Stimulated activated naive CD8-positive, alpha-beta T cell treated with anti-CD3 and anti-CD28 coated beads, Interleukin-15, Interleukin-2, amounts not matched to agents 100 ng/mL and 50 ng/mL, for 24 hours (primary cell): ENCODE data around the gene EFS.
"Not testable (repeated sequence)": the region's sequence is repeated elsewhere in the genome, so short reads cannot be mapped to it uniquely, and the experiment has no call there.

Experiments
- H3K27ac Mint-ChIP-seq: one replicate; pipeline ENCODE4 v1.8.0; 2021; ENCODE audit warnings: mild to moderate bottlenecking, mixed read lengths
- H3K27me3 Mint-ChIP-seq: one replicate; pipeline ENCODE4 v1.8.0; 2021; ENCODE audit warnings: mixed read lengths
- H3K36me3 Mint-ChIP-seq: one replicate; pipeline ENCODE4 v1.8.0; 2021; ENCODE audit warnings: low read depth, mixed read lengths
- H3K4me1 Mint-ChIP-seq: one replicate; pipeline ENCODE4 v1.8.0; 2021; ENCODE audit warnings: low read depth, mixed read lengths
- H3K4me3 Mint-ChIP-seq: one replicate; pipeline ENCODE4 v1.8.0; 2021; ENCODE audit warnings: mild to moderate bottlenecking, mixed read lengths
- H3K9me3 Mint-ChIP-seq: one replicate; pipeline ENCODE4 v1.8.0; 2021; ENCODE audit warnings: mixed read lengths

EFS gene

GRCh38 chr14:23386999-23387398 lies 22.0 kb upstream of the EFS start:
- no peaks in the 10 kb centered on the region for H3K4me1 Mint-ChIP-seq
- H3K9me3 Mint-ChIP-seq, result no peaks in the 10 kb centered on the region
- H3K27ac Mint-ChIP-seq, result no peak overlapping the region
- H3K36me3 Mint-ChIP-seq, result no peaks in the 10 kb centered on the region
- H3K4me3 Mint-ChIP-seq, result no peak overlapping the region
- H3K27me3 Mint-ChIP-seq, result no peaks in the 10 kb centered on the region

- not testable (repeated sequence) for H3K36me3 Mint-ChIP-seq, H3K27me3 Mint-ChIP-seq, H3K4me3 Mint-ChIP-seq, H3K9me3 Mint-ChIP-seq, H3K27ac Mint-ChIP-seq, H3K4me1 Mint-ChIP-seq
Measured at GRCh38 chr14:23386266-23386657, 21.3 kb upstream of the EFS start.

GRCh38 chr14:23385642-23386265 lies 20.8 kb upstream of the EFS start:
- Mint-ChIP-seq H3K4me3 (no peak overlapping the region), H3K27ac (no peak overlapping the region), H3K27me3 (no peaks in the 10 kb centered on the region), H3K4me1 (no peaks in the 10 kb centered on the region), H3K36me3 (no peaks in the 10 kb centered on the region), H3K9me3 (no peaks in the 10 kb centered on the region)

- Mint-ChIP-seq H3K36me3 (no peaks in the 10 kb centered on the region), H3K27me3 (no peaks in the 10 kb centered on the region), H3K4me1 (no peaks in the 10 kb centered on the region), H3K4me3 (no peak overlapping the region), H3K27ac (no peak overlapping the region), H3K9me3 (no peaks in the 10 kb centered on the region)
Measured at GRCh38 chr14:23385244-23385641, 20.3 kb upstream of the EFS start.

- no peak overlapping the region for H3K4me3 Mint-ChIP-seq
- no peaks in the 10 kb centered on the region for H3K9me3 Mint-ChIP-seq
- H3K27ac Mint-ChIP-seq, result no peak overlapping the region
- H3K4me1 Mint-ChIP-seq, result no peaks in the 10 kb centered on the region
- H3K27me3 Mint-ChIP-seq, result no peaks in the 10 kb centered on the region
- H3K36me3 Mint-ChIP-seq, result no peaks in the 10 kb centered on the region
Measured at GRCh38 chr14:23384364-23385080, 19.6 kb upstream of the EFS start.

GRCh38 chr14:23382731-23383440 lies 17.9 kb upstream of the EFS start:
- H3K4me1 Mint-ChIP-seq, result no peaks in the 10 kb centered on the region
- no peaks in the 10 kb centered on the region for H3K36me3 Mint-ChIP-seq
- no peak overlapping the region for H3K27ac Mint-ChIP-seq
- H3K4me3 Mint-ChIP-seq, result no peak overlapping the region
- H3K9me3 Mint-ChIP-seq, result no peaks in the 10 kb centered on the region
- no peaks in the 10 kb centered on the region for H3K27me3 Mint-ChIP-seq

- Mint-ChIP-seq H3K36me3 (no peaks in the 10 kb centered on the region), H3K4me3 (no peak overlapping the region), H3K27me3 (no peaks in the 10 kb centered on the region), H3K27ac (no peak overlapping the region), H3K4me1 (no peaks in the 10 kb centered on the region), H3K9me3 (no peaks in the 10 kb centered on the region)
Measured at GRCh38 chr14:23382276-23382675, 17.3 kb upstream of the EFS start.

- H3K4me1 Mint-ChIP-seq, result no peaks in the 10 kb centered on the region
- H3K27ac Mint-ChIP-seq, result no peak overlapping the region
- no peaks in the 10 kb centered on the region for H3K9me3 Mint-ChIP-seq
- no peaks in the 10 kb centered on the region for H3K36me3 Mint-ChIP-seq
- H3K27me3 Mint-ChIP-seq, result no peaks in the 10 kb centered on the region
- H3K4me3 Mint-ChIP-seq, result no peak overlapping the region
Measured at GRCh38 chr14:23381871-23382270, 16.9 kb upstream of the EFS start.

- Mint-ChIP-seq H3K4me3 (no peak overlapping the region), H3K4me1 (no peaks in the 10 kb centered on the region), H3K27me3 (no peaks in the 10 kb centered on the region), H3K27ac (no peak overlapping the region), H3K9me3 (no peaks in the 10 kb centered on the region), H3K36me3 (no peaks in the 10 kb centered on the region)
Measured at GRCh38 chr14:23380976-23381375, 16.0 kb upstream of the EFS start.

- Mint-ChIP-seq H3K27me3 (no peaks in the 10 kb centered on the region), H3K27ac (no peak overlapping the region), H3K4me1 (no peaks in the 10 kb centered on the region), H3K9me3 (no peaks in the 10 kb centered on the region), H3K36me3 (no peaks in the 10 kb centered on the region), H3K4me3 (no peak overlapping the region)
Measured at GRCh38 chr14:23380197-23380914, 15.4 kb upstream of the EFS start.

- H3K27me3 Mint-ChIP-seq, result no peaks in the 10 kb centered on the region
- H3K36me3 Mint-ChIP-seq, result no peaks in the 10 kb centered on the region
Measured at GRCh38 chr14:23379366-23380196, 14.6 kb upstream of the EFS start.

GRCh38 chr14:23378612-23379220 lies 13.7 kb upstream of the EFS start:
- Mint-ChIP-seq H3K36me3 (no peaks in the 10 kb centered on the region), H3K9me3 (no peaks in the 10 kb centered on the region), H3K4me1 (no peaks in the 10 kb centered on the region), H3K4me3 (no peak overlapping the region), H3K27me3 (no peaks in the 10 kb centered on the region), H3K27ac (no peak overlapping the region)

More at GRCh38 chr14:23379366-23380196, 14.6 kb upstream of the EFS start:
- Mint-ChIP-seq H3K4me3 (no peak overlapping the region), H3K9me3 (no peaks in the 10 kb centered on the region), H3K4me1 (no peaks in the 10 kb centered on the region), H3K27ac (no peak overlapping the region)

- Mint-ChIP-seq H3K36me3 (no peaks in the 10 kb centered on the region), H3K4me1 (no peaks in the 10 kb centered on the region), H3K9me3 (no peaks in the 10 kb centered on the region), H3K27me3 (no peaks in the 10 kb centered on the region), H3K4me3 (no peak overlapping the region), H3K27ac (no peak overlapping the region)
Measured at GRCh38 chr14:23377573-23378563, 12.9 kb upstream of the EFS start.
